Stimulated activated CD8-positive, alpha-beta memory T cell treated with anti-CD3 and anti-CD28 coated beads, Interleukin-4, amount 100 ng/mL, for 4 hours (primary cell): ENCODE measurements around the gene POP7.

Experiments used
- DNase-seq, 2 donors: peaks; one replicate each; pipeline ENCODE4 v3.0.0-alpha.2; 2020; ENCODE audit warnings: low read depth in 2 of 2, low spot score in 1 of 2

The POP7 gene

GRCh38 chr7:100679129-100679926 lies 26.6 kb upstream of the POP7 start:
- no peak for DNase-seq

- DNase-seq: no peak
Observed at GRCh38 chr7:100679927-100680575, 25.9 kb upstream of the POP7 start.

GRCh38 chr7:100680576-100681271 lies 25.2 kb upstream of the POP7 start:
- no peak for DNase-seq

- DNase-seq: no peak
Observed at GRCh38 chr7:100681491-100682227, 24.3 kb upstream of the POP7 start.

GRCh38 chr7:100682228-100682741 lies 23.6 kb upstream of the POP7 start:
- DNase-seq: no peak

GRCh38 chr7:100682991-100683658 lies 22.8 kb upstream of the POP7 start:
- DNase-seq: no peak

GRCh38 chr7:100683659-100684533 lies 22.0 kb upstream of the POP7 start:
- DNase-seq: no peak

- no peak for DNase-seq
Observed at GRCh38 chr7:100684534-100685042, 21.3 kb upstream of the POP7 start.

GRCh38 chr7:100685049-100685605 lies 20.8 kb upstream of the POP7 start:
- DNase-seq: no peak

- no peak for DNase-seq
Observed at GRCh38 chr7:100685631-100686145, 20.2 kb upstream of the POP7 start.

GRCh38 chr7:100686201-100686821 lies 19.6 kb upstream of the POP7 start:
- DNase-seq: no peak

- DNase-seq: no peak
Observed at GRCh38 chr7:100686822-100687211, 19.1 kb upstream of the POP7 start.

- no peak for DNase-seq
Observed at GRCh38 chr7:100687261-100687660, 18.7 kb upstream of the POP7 start.

GRCh38 chr7:100687751-100688300 lies 18.1 kb upstream of the POP7 start:
- no peak for DNase-seq

GRCh38 chr7:100688326-100688860 lies 17.5 kb upstream of the POP7 start:
- DNase-seq: no peak

- DNase-seq: no peak
Observed at GRCh38 chr7:100689230-100690135, 16.4 kb upstream of the POP7 start.
